PC-3 (cell line): Measurements from ENCODE around the gene BHLHA15. TPM values are rescaled to one million over a fixed set of nuclear protein-coding genes. Genes with fewer than 3 reads are reported as not detected.

ENCODE experiments used
- ATAC-seq: fragments of 200-7000 bp; cut with Tn5 transposase; 2 replicates; pipeline ENCODE4 v1.9.1; 2020; ENCODE audit warnings: mild to moderate bottlenecking, moderate library complexity
- BruUV-seq: library from RNA; stranded (reverse); fragments of 400-500 nt; replicated peaks from 2 replicates; lab custom pipeline; 2021; lab: Mats Ljungman, UMichigan
- CTCF ChIA-PET: fragments of 300-600 bp; sonication (Branson Sonifier 250); formaldehyde crosslinking; loops from one replicate; lab custom pipeline; 2022; ENCODE audit warnings: antibody characterized with exemption; lab: Charles Lee
- POLR2A ChIA-PET: fragments of 300-600 bp; sonication (Branson Sonifier 250); formaldehyde crosslinking; loops from one replicate; lab custom pipeline; 2022; ENCODE audit warnings: antibody characterized with exemption; ENCODE audit not compliant: unreplicated experiment; lab: Charles Lee
- DNase-seq: peaks from one replicate; pipeline ENCODE4 v3.0.0-alpha.2; 2015
- H2AFZ ChIP-seq: fragments of 300-600 bp; sonication (generic); 2 replicates; pipeline ENCODE4 v1.6.0; 2016; ENCODE audit warnings: antibody characterized with exemption, low read length
- H3F3A ChIP-seq: fragments of 300-600 bp; sonication (generic); one replicate; pipeline ENCODE4 v1.6.0; 2017; ENCODE audit warnings: antibody characterized with exemption, low read length, control low read depth, mild to moderate bottlenecking; ENCODE audit not compliant: unreplicated experiment
- H3K27ac ChIP-seq: fragments of 300-600 bp; sonication (generic); 2 replicates; pipeline ENCODE4 v1.5.1; 2016; ENCODE audit warnings: mild to moderate bottlenecking, low read length
- H3K27me3 ChIP-seq: fragments of 300-600 bp; sonication (generic); 2 replicates; pipeline ENCODE4 v1.6.1; 2016; ENCODE audit warnings: low read length, mixed read lengths
- H3K36me3 ChIP-seq: fragments of 300-600 bp; sonication (generic); 2 replicates; pipeline ENCODE4 v1.6.1; 2016; ENCODE audit warnings: low read depth, mixed run types, low read length, mixed read lengths
- H3K4me1 ChIP-seq: fragments of 300-600 bp; sonication (generic); 2 replicates; pipeline ENCODE4 v1.5.1; 2016; ENCODE audit warnings: low read length; ENCODE audit not compliant: insufficient read depth
- H3K4me2 ChIP-seq: fragments of 300-600 bp; sonication (generic); 2 replicates; pipeline ENCODE4 v1.6.0; 2016; ENCODE audit warnings: low read length
- H3K4me3 ChIP-seq: fragments of 300-600 bp; sonication (generic); 2 replicates; pipeline ENCODE4 v1.5.1; 2016; ENCODE audit warnings: mild to moderate bottlenecking, low read length, mixed read lengths
- H3K79me2 ChIP-seq: fragments of 300-600 bp; sonication (generic); 2 replicates; pipeline ENCODE4 v1.6.1; 2017; ENCODE audit warnings: low read length, mixed read lengths
- H3K9ac ChIP-seq: fragments of 300-600 bp; sonication (generic); 2 replicates; pipeline ENCODE4 v1.6.0; 2016; ENCODE audit warnings: mild to moderate bottlenecking, low read length
- H3K9me2 ChIP-seq: fragments of 300-600 bp; sonication (generic); replicated peaks from 2 replicates; pipeline ENCODE4 v1.6.1; 2016; ENCODE audit warnings: mixed run types, low read length, mixed read lengths
- H3K9me3 ChIP-seq: fragments of 300-600 bp; sonication (generic); 2 replicates; pipeline ENCODE4 v1.6.1; 2016; ENCODE audit warnings: low read length, mixed read lengths
- H4K20me1 ChIP-seq: fragments of 300-600 bp; sonication (generic); 2 replicates; pipeline ENCODE4 v1.6.1; 2016; ENCODE audit warnings: low read length, mixed read lengths
- CTCF ChIP-seq: fragments of 300-600 bp; sonication (generic); conservative IDR thresholded peaks from 2 replicates; pipeline ENCODE4 v1.5.1; 2017; ENCODE audit warnings: antibody characterized with exemption, low read depth, mild to moderate bottlenecking, low read length
- EZH2 ChIP-seq: fragments of 300-600 bp; sonication (generic); IDR thresholded peaks from one replicate; pipeline ENCODE4 v1.6.1; 2017; ENCODE audit warnings: antibody characterized with exemption, mild to moderate bottlenecking, low read length; ENCODE audit not compliant: unreplicated experiment
- EZH2phosphoT487 ChIP-seq: fragments of 300-600 bp; sonication (generic); IDR thresholded peaks from 2 replicates; pipeline ENCODE4 v1.6.1; 2018; ENCODE audit warnings: mild to moderate bottlenecking, antibody characterized with exemption, low read length, borderline replicate concordance
- intact Hi-C: fragments of 100-400 bp; cut with micrococcal nuclease; formaldehyde crosslinking; loops from 2 replicates; pipeline ENCODE4 v1.9.0; 2023
- total RNA-seq: library from RNA; depleted of rRNA; stranded (reverse); fragments of >200 nt; gene quantifications from 2 replicates; pipeline ENCODE4 v1.2.3, GENCODE V29; 2014

BHLHA15 gene
- total RNA-seq, 1 experiment from 2014 or later, result 12.0 TPM

- DNase-seq (no peak), ATAC-seq (no peak)
- Histone ChIP-seq H3K4me2 (no peak overlapping the region), H4K20me1 (no peaks in the 10 kb centered on the region), H3K4me1 (peaks cover 10% of the 10 kb centered on the region), H3K9ac (no peak overlapping the region), H3K36me3 (peaks cover 3% of the 10 kb centered on the region; the same call in 1 of the 2 replicates), H3K27me3 (no peaks in the 10 kb centered on the region), H3K9me2 (no peaks in the 10 kb centered on the region), H3K9me3 (no peaks in the 10 kb centered on the region), H3K4me3 (no peak overlapping the region), H3K79me2 (no peaks in the 10 kb centered on the region; the same call in 1 of the 2 replicates), H3F3A (no peaks in the 10 kb centered on the region), H2AFZ (no peak overlapping the region), H3K27ac (no peak overlapping the region)
- CTCF ChIA-PET, result interaction anchor here (0.5 to 5.8 kb wide), 9 partner anchors 36 to 670 kb away, joined by 3 to 72 read pairs (median 4); partner anchors contain the start of gene ASNS
- POLR2A ChIA-PET, result no interaction called here
- no TSS peak for BruUV-seq
- intact Hi-C loops, result loop anchor here (1.0 to 10.0 kb wide), 3 partner anchors 83 to 324 kb away; no protein-coding TSS in a partner anchor
- TF ChIP-seq EZH2phosphoT487, result no peak
- TF ChIP-seq EZH2, result no peak
- TF ChIP-seq CTCF, result no peak
Measured at GRCh38 chr7:98168904-98169621, 42.2 kb upstream of the BHLHA15 start.

GRCh38 chr7:98170966-98171365 lies 40.3 kb upstream of the BHLHA15 start:
- Histone ChIP-seq H3F3A (no peaks in the 10 kb centered on the region), H3K27ac (no peak overlapping the region), H3K9ac (no peak overlapping the region), H3K27me3 (no peaks in the 10 kb centered on the region), H4K20me1 (no peaks in the 10 kb centered on the region), H3K79me2 (no peaks in the 10 kb centered on the region; the same call in 1 of the 2 replicates), H3K4me2 (no peak overlapping the region), H3K4me3 (no peak overlapping the region), H2AFZ (no peak overlapping the region), H3K9me3 (no peaks in the 10 kb centered on the region), H3K36me3 (peaks cover 3% of the 10 kb centered on the region; the same call in 1 of the 2 replicates), H3K4me1 (no peaks in the 10 kb centered on the region), H3K9me2 (no peaks in the 10 kb centered on the region)
- CTCF ChIA-PET, result no interaction called here
- POLR2A ChIA-PET, result no interaction called here
- TF ChIP-seq EZH2, result no peak
- TF ChIP-seq CTCF, result no peak
- TF ChIP-seq EZH2phosphoT487, result no peak
- ATAC-seq (no peak), DNase-seq (no peak)
- intact Hi-C loops, result no loop called here
- BruUV-seq, result no TSS peak

- no peak overlapping the region for H3K9ac ChIP-seq
- no peaks in the 10 kb centered on the region for H3K79me2 ChIP-seq
- H3K36me3 ChIP-seq, result peaks cover 3% of the 10 kb centered on the region; the same call in 1 of the 2 replicates
- no TSS peak for BruUV-seq
- TF ChIP-seq EZH2phosphoT487, result no peak
- H2AFZ ChIP-seq, result no peak overlapping the region
- H3K4me2 ChIP-seq, result no peak overlapping the region
- H3F3A ChIP-seq, result no peaks in the 10 kb centered on the region
- H3K9me2 ChIP-seq, result no peaks in the 10 kb centered on the region
- DNase-seq (no peak), ATAC-seq (no peak)
- intact Hi-C loops, result no loop called here
- H4K20me1 ChIP-seq, result no peaks in the 10 kb centered on the region
- no peaks in the 10 kb centered on the region for H3K4me1 ChIP-seq
- CTCF ChIA-PET, result no interaction called here
- H3K9me3 ChIP-seq, result no peaks in the 10 kb centered on the region
- H3K27ac ChIP-seq, result no peak overlapping the region
- H3K4me3 ChIP-seq, result no peak overlapping the region
- no peaks in the 10 kb centered on the region for H3K27me3 ChIP-seq
- POLR2A ChIA-PET, result no interaction called here
Measured at GRCh38 chr7:98171449-98171848, 39.8 kb upstream of the BHLHA15 start.
